ENCODE results near the gene TBC1D2B. TPM values are rescaled to one million over a fixed set of nuclear protein-coding genes. Genes with fewer than 3 reads are reported as not detected.

TBC1D2B gene
- total and polyA plus RNA-seq, 4 donors = 8.4 to 119 (median 22.0) TPM

- TF ChIP-seq REST (IDR thresholded peaks at IDR 0.05) (no peak), RXRA (IDR thresholded peaks at IDR 0.05) (no peak), MAX (IDR thresholded peaks at IDR 0.05) (no peak), NR2F2 (IDR thresholded peaks at IDR 0.05) (no peak), RAD21 (IDR thresholded peaks at IDR 0.05) (peak; percentile 91 to 92), FOXA1 (IDR thresholded peaks at IDR 0.05) (no peak), FOXA2 (IDR thresholded peaks at IDR 0.05) (no peak), EGR1 (IDR thresholded peaks at IDR 0.05; ENCODE audit: low read depth in 2 of 2) (no peak), SP1 (IDR thresholded peaks at IDR 0.05) (no peak), HNF4A (conservative IDR thresholded peaks at IDR 0.05) (no peak)
- TF ChIP-seq, protein P1, sequence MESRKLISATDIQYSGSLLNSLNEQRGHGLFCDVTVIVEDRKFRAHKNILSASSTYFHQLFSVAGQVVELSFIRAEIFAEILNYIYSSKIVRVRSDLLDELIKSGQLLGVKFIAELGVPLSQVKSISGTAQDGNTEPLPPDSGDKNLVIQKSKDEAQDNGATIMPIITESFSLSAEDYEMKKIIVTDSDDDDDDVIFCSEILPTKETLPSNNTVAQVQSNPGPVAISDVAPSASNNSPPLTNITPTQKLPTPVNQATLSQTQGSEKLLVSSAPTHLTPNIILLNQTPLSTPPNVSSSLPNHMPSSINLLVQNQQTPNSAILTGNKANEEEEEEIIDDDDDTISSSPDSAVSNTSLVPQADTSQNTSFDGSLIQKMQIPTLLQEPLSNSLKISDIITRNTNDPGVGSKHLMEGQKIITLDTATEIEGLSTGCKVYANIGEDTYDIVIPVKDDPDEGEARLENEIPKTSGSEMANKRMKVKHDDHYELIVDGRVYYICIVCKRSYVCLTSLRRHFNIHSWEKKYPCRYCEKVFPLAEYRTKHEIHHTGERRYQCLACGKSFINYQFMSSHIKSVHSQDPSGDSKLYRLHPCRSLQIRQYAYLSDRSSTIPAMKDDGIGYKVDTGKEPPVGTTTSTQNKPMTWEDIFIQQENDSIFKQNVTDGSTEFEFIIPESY (IDR thresholded peaks at IDR 0.05) = no peak
- TF ChIP-seq, protein P2, sequence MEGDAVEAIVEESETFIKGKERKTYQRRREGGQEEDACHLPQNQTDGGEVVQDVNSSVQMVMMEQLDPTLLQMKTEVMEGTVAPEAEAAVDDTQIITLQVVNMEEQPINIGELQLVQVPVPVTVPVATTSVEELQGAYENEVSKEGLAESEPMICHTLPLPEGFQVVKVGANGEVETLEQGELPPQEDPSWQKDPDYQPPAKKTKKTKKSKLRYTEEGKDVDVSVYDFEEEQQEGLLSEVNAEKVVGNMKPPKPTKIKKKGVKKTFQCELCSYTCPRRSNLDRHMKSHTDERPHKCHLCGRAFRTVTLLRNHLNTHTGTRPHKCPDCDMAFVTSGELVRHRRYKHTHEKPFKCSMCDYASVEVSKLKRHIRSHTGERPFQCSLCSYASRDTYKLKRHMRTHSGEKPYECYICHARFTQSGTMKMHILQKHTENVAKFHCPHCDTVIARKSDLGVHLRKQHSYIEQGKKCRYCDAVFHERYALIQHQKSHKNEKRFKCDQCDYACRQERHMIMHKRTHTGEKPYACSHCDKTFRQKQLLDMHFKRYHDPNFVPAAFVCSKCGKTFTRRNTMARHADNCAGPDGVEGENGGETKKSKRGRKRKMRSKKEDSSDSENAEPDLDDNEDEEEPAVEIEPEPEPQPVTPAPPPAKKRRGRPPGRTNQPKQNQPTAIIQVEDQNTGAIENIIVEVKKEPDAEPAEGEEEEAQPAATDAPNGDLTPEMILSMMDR (IDR thresholded peaks at IDR 0.05; ENCODE audit: low read depth, low read length, missing input control) = peak; percentile 81
- H3K27me3 ChIP-seq (ENCODE audit: control insufficient read depth in 4 of 4, insufficient read depth in 4 of 4, low read length in 3 of 4) = no peaks in the 10 kb centered on the region
- no peak overlapping the region for H3K9ac ChIP-seq (ENCODE audit: low read depth in 1 of 2, low read length in 2 of 2)
- H3K4me3 ChIP-seq (ENCODE audit: low read depth in 1 of 3, low read length in 3 of 3) = no peak overlapping the region
- H3K36me3 ChIP-seq (ENCODE audit: control insufficient read depth in 4 of 4, insufficient read depth in 3 of 4, low read depth in 1 of 4, low read length in 3 of 4) = no peaks in the 10 kb centered on the region
- DNase-seq (ENCODE audit: low spot score) = no peak
- no peaks in the 10 kb centered on the region for H3K9me3 ChIP-seq (ENCODE audit: control insufficient read depth in 4 of 4, low read length in 3 of 4)
- WGBS = 1% methylated on average over 4 of the region's 4 CpGs
- no peak overlapping the region for H3K27ac ChIP-seq (ENCODE audit: low read depth in 1 of 2, low read length in 2 of 2)
- H3K4me1 ChIP-seq (ENCODE audit: control insufficient read depth in 4 of 4, insufficient read depth in 4 of 4, low read length in 3 of 4) = no peaks in the 10 kb centered on the region
Observed at GRCh38 chr15:77966540-77967234, 110.8 kb downstream of the TBC1D2B start.

DNA sequence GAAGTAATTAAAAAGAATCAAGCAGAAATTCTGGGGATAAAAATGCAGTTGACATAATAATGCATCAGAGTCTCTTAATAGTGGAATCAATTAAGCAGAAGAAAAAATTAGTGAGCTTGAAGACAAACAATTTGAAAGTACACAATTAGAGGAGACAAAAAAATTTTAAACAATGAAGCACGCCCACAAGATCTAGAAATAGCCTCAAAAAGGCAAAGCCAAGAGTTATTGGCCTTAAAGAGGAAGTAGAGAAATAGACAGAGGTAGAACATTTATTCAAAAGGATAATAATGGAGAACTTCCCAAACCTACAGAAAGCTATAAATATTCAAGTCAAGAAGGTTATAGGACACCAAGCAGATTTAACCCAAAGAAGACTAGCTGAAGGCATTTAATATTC, 113.3 kb downstream of the TBC1D2B start:
- H3K36me3 ChIP-seq (ENCODE audit: control insufficient read depth in 4 of 4, insufficient read depth in 3 of 4, low read depth in 1 of 4, low read length in 3 of 4) = no peaks in the 10 kb centered on the region
- DNase-seq (ENCODE audit: low spot score) = no peak
- H3K9me3 ChIP-seq (ENCODE audit: control insufficient read depth in 4 of 4, low read length in 3 of 4) = no peaks in the 10 kb centered on the region
- no peak overlapping the region for H3K9ac ChIP-seq (ENCODE audit: low read depth in 1 of 2, low read length in 2 of 2)
- H3K27me3 ChIP-seq (ENCODE audit: control insufficient read depth in 4 of 4, insufficient read depth in 4 of 4, low read length in 3 of 4) = no peaks in the 10 kb centered on the region
- WGBS = 78% methylated on average over 1 of the region's 1 CpG
- H3K27ac ChIP-seq (ENCODE audit: low read depth in 1 of 2, low read length in 2 of 2) = no peak overlapping the region
- no peaks in the 10 kb centered on the region for H3K4me1 ChIP-seq (ENCODE audit: control insufficient read depth in 4 of 4, insufficient read depth in 4 of 4, low read length in 3 of 4)
- no peak overlapping the region for H3K4me3 ChIP-seq (ENCODE audit: low read depth in 1 of 3, low read length in 3 of 3)
- TF ChIP-seq NR2F2 (IDR thresholded peaks at IDR 0.05) (no peak), RXRA (IDR thresholded peaks at IDR 0.05) (no peak), MAX (IDR thresholded peaks at IDR 0.05) (no peak), RAD21 (IDR thresholded peaks at IDR 0.05) (no peak), YY1 (IDR thresholded peaks at IDR 0.05) (no peak), EGR1 (IDR thresholded peaks at IDR 0.05; ENCODE audit: low read depth in 2 of 2) (no peak), REST (IDR thresholded peaks at IDR 0.05) (no peak), JUND (IDR thresholded peaks at IDR 0.05) (no peak), GABPA (IDR thresholded peaks at IDR 0.05 in 1 of 2, conservative IDR thresholded peaks at IDR 0.05 in 1 of 2) (no peak), FOXA2 (IDR thresholded peaks at IDR 0.05) (no peak)
- TF ChIP-seq, protein P2 (IDR thresholded peaks at IDR 0.05; ENCODE audit: low read depth, low read length, missing input control) = no peak

Data from liver (tissue), 9 donors.